GM18498 (cell line): ENCODE data around the gene FBXL12.
A peak's percentile ranks its signal among the peaks of the same experiment; 100 is the strongest.
"Not testable (repeated sequence)": the region's sequence is repeated elsewhere in the genome, so short reads cannot be mapped to it uniquely, and the experiment has no call there.

Source experiments
- ATAC-seq: cut with Tn5 transposase; IDR thresholded peaks from one replicate; pipeline ENCODE4 v1.9.1; 2021; ENCODE audit warnings: mild to moderate bottlenecking, moderate library complexity; ENCODE audit not compliant: unreplicated experiment

FBXL12 gene

GRCh38 chr19:9818734-9819595, at the start of gene FBXL12:
TSS of gene FBXL12 (minus strand) at chr19:9819079. CDS start at chr19:9818813, 266 bp downstream.
- peak; percentile 86 for ATAC-seq

- ATAC-seq: no peak
Measured at GRCh38 chr19:9865732-9866501, 47.0 kb upstream of the FBXL12 start.

- no peak for ATAC-seq
Measured at GRCh38 chr19:9863759-9864158, 44.9 kb upstream of the FBXL12 start.

- ATAC-seq: no peak
Measured at GRCh38 chr19:9862938-9863337, 44.1 kb upstream of the FBXL12 start.

- no peak for ATAC-seq
Measured at GRCh38 chr19:9861503-9861902, 42.6 kb upstream of the FBXL12 start.

GRCh38 chr19:9860407-9860806, 41.5 kb upstream of the FBXL12 start:
- no peak for ATAC-seq

- no peak for ATAC-seq
Measured at GRCh38 chr19:9858766-9859165, 39.9 kb upstream of the FBXL12 start.

- no peak for ATAC-seq
Measured at GRCh38 chr19:9857920-9858746, 39.3 kb upstream of the FBXL12 start.

- ATAC-seq: no peak
Measured at GRCh38 chr19:9857076-9857721, 38.3 kb upstream of the FBXL12 start.

GRCh38 chr19:9856609-9857008, 37.7 kb upstream of the FBXL12 start:
- no peak for ATAC-seq

GRCh38 chr19:9854282-9854846, 35.5 kb upstream of the FBXL12 start:
- no peak for ATAC-seq

GRCh38 chr19:9850235-9850959, 31.5 kb upstream of the FBXL12 start:
- ATAC-seq: no peak

- ATAC-seq: no peak
Measured at GRCh38 chr19:9849791-9850190, 30.9 kb upstream of the FBXL12 start.

- no peak for ATAC-seq
Measured at GRCh38 chr19:9848762-9849161, 29.9 kb upstream of the FBXL12 start.

- no peak for ATAC-seq
Measured at GRCh38 chr19:9848060-9848459, 29.2 kb upstream of the FBXL12 start.

GRCh38 chr19:9847087-9847671, 28.3 kb upstream of the FBXL12 start:
- no peak for ATAC-seq

- ATAC-seq: not testable (repeated sequence)
Measured at GRCh38 chr19:9843626-9844273, 24.9 kb upstream of the FBXL12 start.

- ATAC-seq: no peak
Measured at GRCh38 chr19:9842834-9843625, 24.2 kb upstream of the FBXL12 start.
